Measurements from ENCODE around the gene KMT5B.

Gene KMT5B

GRCh38 chr11:68163691-68164090 lies 49.4 kb downstream of the KMT5B start:
- Histone ChIP-seq H3K4me1 (ENCODE audit: control insufficient read depth, insufficient read depth, low read depth, low read length) (peaks cover 8% of the 10 kb centered on the region), H3K27me3 (ENCODE audit: control insufficient read depth in 1 of 2, insufficient read depth in 1 of 2, low read length in 2 of 2) (no peaks in the 10 kb centered on the region), H3K27ac (ENCODE audit: low read length, poor library complexity, severe bottlenecking) (no peak overlapping the region), H2BK120ac (ENCODE audit: low read depth, low read length) (no peak overlapping the region), H3K4ac (ENCODE audit: low read depth in 1 of 2, low read length in 2 of 2) (no peak overlapping the region), H3K23ac (ENCODE audit: low read length in 2 of 2) (no peak overlapping the region), H3K79me1 (replicated peaks; ENCODE audit: low read length, poor library complexity, severe bottlenecking) (peaks cover 15% of the 10 kb centered on the region), H2AFZ (ENCODE audit: low read depth, low read length) (no peak overlapping the region), H2BK12ac (ENCODE audit: low read length in 2 of 2) (no peak overlapping the region), H2BK5ac (ENCODE audit: low read depth, low read length, poor library complexity, severe bottlenecking) (no peak overlapping the region), H3K4me3 (ENCODE audit: insufficient read depth in 1 of 2, low read depth in 1 of 2, low read length in 2 of 2) (no peak overlapping the region), H4K91ac (ENCODE audit: low read length) (no peak overlapping the region), H2AK5ac (ENCODE audit: low read length, severe bottlenecking) (no peak overlapping the region), H3K9ac (ENCODE audit: low read length) (no peak overlapping the region), H3K4me2 (ENCODE audit: low read length, poor library complexity, severe bottlenecking) (no peak overlapping the region), H2BK15ac (ENCODE audit: low read depth, poor library complexity, severe bottlenecking) (no peak overlapping the region), H3K36me3 (ENCODE audit: control insufficient read depth in 1 of 2, insufficient read depth in 2 of 2, low read depth in 1 of 2, low read length in 2 of 2) (peaks cover 28 to 75% of the 10 kb centered on the region in 2 experiments), H4K8ac (ENCODE audit: low read length) (no peak overlapping the region), H3K14ac (ENCODE audit: low read length in 2 of 2) (no peak overlapping the region), H3K18ac (ENCODE audit: low read depth in 1 of 2, low read length in 2 of 2) (no peak overlapping the region), H3K9me3 (ENCODE audit: control insufficient read depth, low read length) (no peaks in the 10 kb centered on the region)
- 97% methylated on average over 11 of the region's 11 CpGs for WGBS
- no peak for DNase-seq

GRCh38 chr11:68160100-68160695 lies 52.9 kb downstream of the KMT5B start:
- Histone ChIP-seq H3K4me3 (ENCODE audit: insufficient read depth in 1 of 2, low read depth in 1 of 2, low read length in 2 of 2) (no peak overlapping the region), H3K27ac (ENCODE audit: low read length, poor library complexity, severe bottlenecking) (no peak overlapping the region), H3K9me3 (ENCODE audit: control insufficient read depth, low read length) (no peaks in the 10 kb centered on the region), H3K18ac (ENCODE audit: low read depth in 1 of 2, low read length in 2 of 2) (no peak overlapping the region), H3K79me1 (replicated peaks; ENCODE audit: low read length, poor library complexity, severe bottlenecking) (peaks cover 15% of the 10 kb centered on the region), H2BK12ac (ENCODE audit: low read length in 2 of 2) (no peak overlapping the region), H3K4me1 (ENCODE audit: control insufficient read depth, insufficient read depth, low read depth, low read length) (peaks cover 5% of the 10 kb centered on the region), H3K27me3 (ENCODE audit: control insufficient read depth in 1 of 2, insufficient read depth in 1 of 2, low read length in 2 of 2) (no peaks in the 10 kb centered on the region), H2BK5ac (ENCODE audit: low read depth, low read length, poor library complexity, severe bottlenecking) (no peak overlapping the region), H3K9ac (ENCODE audit: low read length) (no peak overlapping the region), H3K23ac (ENCODE audit: low read length in 2 of 2) (no peak overlapping the region), H4K8ac (ENCODE audit: low read length) (no peak overlapping the region), H4K91ac (ENCODE audit: low read length) (no peak overlapping the region), H3K36me3 (ENCODE audit: control insufficient read depth in 1 of 2, insufficient read depth in 2 of 2, low read depth in 1 of 2, low read length in 2 of 2) (peaks cover 33 to 71% of the 10 kb centered on the region in 2 experiments), H2AK5ac (ENCODE audit: low read length, severe bottlenecking) (no peak overlapping the region), H2BK15ac (ENCODE audit: low read depth, poor library complexity, severe bottlenecking) (no peak overlapping the region), H2AFZ (ENCODE audit: low read depth, low read length) (no peak overlapping the region), H3K14ac (ENCODE audit: low read length in 2 of 2) (no peak overlapping the region), H3K4ac (ENCODE audit: low read depth in 1 of 2, low read length in 2 of 2) (no peak overlapping the region), H3K4me2 (ENCODE audit: low read length, poor library complexity, severe bottlenecking) (no peak overlapping the region), H2BK120ac (ENCODE audit: low read depth, low read length) (no peak overlapping the region)
- 86% methylated on average over 7 of the region's 7 CpGs for WGBS
- DNase-seq = peak; percentile 48

GRCh38 chr11:68159665-68160064 lies 53.4 kb downstream of the KMT5B start:
- no peak overlapping the region for H3K27ac ChIP-seq (ENCODE audit: low read length, poor library complexity, severe bottlenecking)
- H2AK5ac ChIP-seq (ENCODE audit: low read length, severe bottlenecking) = no peak overlapping the region
- WGBS = 97% methylated on average over 5 of the region's 6 CpGs
- H3K27me3 ChIP-seq (ENCODE audit: control insufficient read depth in 1 of 2, insufficient read depth in 1 of 2, low read length in 2 of 2) = no peaks in the 10 kb centered on the region
- no peak overlapping the region for H2BK15ac ChIP-seq (ENCODE audit: low read depth, poor library complexity, severe bottlenecking)
- H2BK12ac ChIP-seq (ENCODE audit: low read length in 2 of 2) = no peak overlapping the region
- H2AFZ ChIP-seq (ENCODE audit: low read depth, low read length) = no peak overlapping the region
- no peak overlapping the region for H3K18ac ChIP-seq (ENCODE audit: low read depth in 1 of 2, low read length in 2 of 2)
- H3K9me3 ChIP-seq (ENCODE audit: control insufficient read depth, low read length) = no peaks in the 10 kb centered on the region
- no peak overlapping the region for H2BK120ac ChIP-seq (ENCODE audit: low read depth, low read length)
- H3K23ac ChIP-seq (ENCODE audit: low read length in 2 of 2) = no peak overlapping the region
- no peak overlapping the region for H4K8ac ChIP-seq (ENCODE audit: low read length)
- H3K4me3 ChIP-seq (ENCODE audit: insufficient read depth in 1 of 2, low read depth in 1 of 2, low read length in 2 of 2) = no peak overlapping the region
- peaks cover 30 to 73% of the 10 kb centered on the region in 2 experiments for H3K36me3 ChIP-seq (ENCODE audit: control insufficient read depth in 1 of 2, insufficient read depth in 2 of 2, low read depth in 1 of 2, low read length in 2 of 2)
- peaks cover 15% of the 10 kb centered on the region for H3K79me1 ChIP-seq (replicated peaks; ENCODE audit: low read length, poor library complexity, severe bottlenecking)
- H3K4me1 ChIP-seq (ENCODE audit: control insufficient read depth, insufficient read depth, low read depth, low read length) = peaks cover 5% of the 10 kb centered on the region
- H3K9ac ChIP-seq (ENCODE audit: low read length) = no peak overlapping the region
- no peak overlapping the region for H3K4ac ChIP-seq (ENCODE audit: low read depth in 1 of 2, low read length in 2 of 2)
- no peak for DNase-seq
- H2BK5ac ChIP-seq (ENCODE audit: low read depth, low read length, poor library complexity, severe bottlenecking) = no peak overlapping the region
- no peak overlapping the region for H4K91ac ChIP-seq (ENCODE audit: low read length)
- no peak overlapping the region for H3K14ac ChIP-seq (ENCODE audit: low read length in 2 of 2)
- no peak overlapping the region for H3K4me2 ChIP-seq (ENCODE audit: low read length, poor library complexity, severe bottlenecking)

GRCh38 chr11:68159161-68159560 lies 53.9 kb downstream of the KMT5B start:
- no peak overlapping the region for H3K4me3 ChIP-seq (ENCODE audit: insufficient read depth in 1 of 2, low read depth in 1 of 2, low read length in 2 of 2)
- no peak overlapping the region for H4K91ac ChIP-seq (ENCODE audit: low read length)
- no peak overlapping the region for H3K18ac ChIP-seq (ENCODE audit: low read depth in 1 of 2, low read length in 2 of 2)
- H3K9ac ChIP-seq (ENCODE audit: low read length) = no peak overlapping the region
- no peak overlapping the region for H2BK12ac ChIP-seq (ENCODE audit: low read length in 2 of 2)
- no peak overlapping the region for H4K8ac ChIP-seq (ENCODE audit: low read length)
- peaks cover 3% of the 10 kb centered on the region for H3K4me1 ChIP-seq (ENCODE audit: control insufficient read depth, insufficient read depth, low read depth, low read length)
- H3K14ac ChIP-seq (ENCODE audit: low read length in 2 of 2) = no peak overlapping the region
- peaks cover 14% of the 10 kb centered on the region for H3K79me1 ChIP-seq (replicated peaks; ENCODE audit: low read length, poor library complexity, severe bottlenecking)
- no peak overlapping the region for H2AK5ac ChIP-seq (ENCODE audit: low read length, severe bottlenecking)
- WGBS = 98% methylated on average over 8 of the region's 9 CpGs
- H2BK120ac ChIP-seq (ENCODE audit: low read depth, low read length) = no peak overlapping the region
- H3K36me3 ChIP-seq (ENCODE audit: control insufficient read depth in 1 of 2, insufficient read depth in 2 of 2, low read depth in 1 of 2, low read length in 2 of 2) = peaks cover 29 to 74% of the 10 kb centered on the region in 2 experiments
- no peak overlapping the region for H2AFZ ChIP-seq (ENCODE audit: low read depth, low read length)
- DNase-seq = no peak
- H3K4ac ChIP-seq (ENCODE audit: low read depth in 1 of 2, low read length in 2 of 2) = no peak overlapping the region
- H2BK15ac ChIP-seq (ENCODE audit: low read depth, poor library complexity, severe bottlenecking) = no peak overlapping the region
- no peak overlapping the region for H3K27ac ChIP-seq (ENCODE audit: low read length, poor library complexity, severe bottlenecking)
- H3K23ac ChIP-seq (ENCODE audit: low read length in 2 of 2) = no peak overlapping the region
- no peak overlapping the region for H3K4me2 ChIP-seq (ENCODE audit: low read length, poor library complexity, severe bottlenecking)
- H3K9me3 ChIP-seq (ENCODE audit: control insufficient read depth, low read length) = no peaks in the 10 kb centered on the region
- H3K27me3 ChIP-seq (ENCODE audit: control insufficient read depth in 1 of 2, insufficient read depth in 1 of 2, low read length in 2 of 2) = no peaks in the 10 kb centered on the region
- H2BK5ac ChIP-seq (ENCODE audit: low read depth, low read length, poor library complexity, severe bottlenecking) = no peak overlapping the region
